GM21737 (cell line): ENCODE data around the gene RHCE.
A peak's percentile ranks its signal among the peaks of the same experiment; 100 is the strongest.
"Not testable (repeated sequence)": the region's sequence is repeated elsewhere in the genome, so short reads cannot be mapped to it uniquely, and the experiment has no call there.

Experiments used
- ATAC-seq: cut with Tn5 transposase; IDR thresholded peaks from one replicate; pipeline ENCODE4 v1.9.1; 2021; ENCODE audit warnings: mild to moderate bottlenecking, moderate library complexity; ENCODE audit not compliant: unreplicated experiment

RHCE gene

DNA sequence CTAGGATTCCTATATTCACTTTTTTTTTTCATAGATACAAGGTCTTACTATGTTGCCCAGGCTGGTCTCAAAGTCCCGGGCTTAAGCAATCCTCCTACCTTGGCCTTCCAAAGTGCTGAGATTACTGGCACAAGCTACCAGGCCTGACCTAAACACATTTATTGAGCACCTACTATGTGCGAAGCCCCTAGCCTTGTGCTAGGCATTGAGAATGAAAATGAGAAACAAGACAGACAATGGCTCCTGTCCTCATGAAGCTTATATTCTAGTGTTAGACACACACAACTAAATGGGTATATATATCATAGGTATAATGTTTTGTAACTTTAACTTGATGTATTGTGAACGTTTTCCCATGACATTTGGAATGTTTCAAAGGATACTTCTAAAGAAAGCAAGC lies 71.0 kb downstream of the RHCE start:
- no peak for ATAC-seq

DNA sequence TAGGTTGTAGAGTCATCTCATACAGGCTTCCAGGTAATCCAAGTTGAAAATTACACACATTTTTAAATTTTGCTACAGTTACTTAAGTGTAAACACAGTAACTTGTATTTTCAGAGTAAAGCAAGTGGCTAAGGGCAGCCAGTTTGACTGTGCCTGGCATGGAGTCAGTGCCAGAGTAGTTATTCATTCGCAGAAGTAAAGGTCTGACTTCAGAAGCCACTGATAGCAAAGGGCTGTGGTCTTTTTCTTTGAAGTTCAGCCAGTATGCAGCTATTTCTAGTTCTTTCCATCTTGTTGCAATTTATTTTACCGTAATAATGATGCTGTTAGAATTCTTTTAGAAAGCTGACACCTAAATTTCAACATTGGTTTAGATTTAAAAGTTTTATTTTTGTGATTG lies 73.1 kb downstream of the RHCE start:
- ATAC-seq: no peak

DNA sequence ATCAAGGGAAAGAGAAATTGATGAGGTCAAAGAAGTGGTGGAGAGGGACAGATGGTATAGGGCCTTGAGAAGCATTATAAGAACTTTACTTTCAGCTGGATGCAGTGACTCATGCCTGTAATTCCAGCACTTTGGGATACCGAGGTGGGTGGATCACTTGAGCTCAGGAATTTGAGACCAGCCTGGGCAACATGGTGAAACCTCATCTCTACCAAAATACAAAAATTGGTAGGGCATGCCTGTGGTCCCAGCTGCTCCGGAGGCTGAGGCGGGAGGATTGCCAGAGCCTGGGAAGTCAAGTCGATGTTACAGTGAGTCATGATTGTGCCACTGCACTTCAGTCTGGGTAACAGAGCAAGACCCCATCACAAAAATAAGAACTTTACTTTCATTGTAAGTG lies 76.8 kb downstream of the RHCE start:
- no peak for ATAC-seq

DNA sequence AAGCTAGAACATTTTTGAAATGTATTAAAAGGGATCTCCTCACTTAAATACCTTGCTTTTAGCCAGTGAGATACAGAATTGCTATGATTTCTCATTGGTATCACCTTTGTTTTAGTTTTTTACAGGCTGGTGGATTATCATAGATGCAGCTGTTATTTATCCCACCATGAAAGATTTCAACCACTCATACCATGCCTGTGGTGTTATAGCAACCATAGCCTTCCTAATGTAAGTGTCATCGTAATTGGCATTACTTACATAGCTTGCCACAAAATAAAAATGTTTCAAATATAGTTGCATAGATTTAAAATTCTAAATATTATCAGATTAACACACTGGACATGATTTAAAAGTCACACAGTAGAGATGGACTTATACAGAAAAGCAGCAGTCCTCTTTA lies 77.8 kb downstream of the RHCE start:
- ATAC-seq: no peak

DNA sequence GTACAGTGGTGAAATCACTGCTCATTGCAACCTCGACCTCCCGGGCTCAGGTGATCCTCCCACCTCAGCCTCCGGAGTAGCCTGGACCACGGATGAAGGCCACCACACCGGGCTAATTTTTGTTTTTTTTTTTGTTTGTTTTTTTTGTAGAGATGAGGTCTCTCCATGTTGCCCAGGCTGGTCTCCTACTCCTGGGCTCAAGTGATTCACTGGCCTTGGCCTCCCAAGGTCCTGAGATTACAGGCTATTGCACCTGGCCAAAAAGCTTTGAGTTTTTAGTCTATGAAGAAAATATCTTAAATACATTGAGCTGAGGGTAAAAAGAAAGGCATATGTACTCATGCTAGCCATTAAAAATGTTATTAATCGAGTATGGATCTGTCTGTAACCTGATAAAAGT lies 78.9 kb downstream of the RHCE start:
- ATAC-seq: no peak

DNA sequence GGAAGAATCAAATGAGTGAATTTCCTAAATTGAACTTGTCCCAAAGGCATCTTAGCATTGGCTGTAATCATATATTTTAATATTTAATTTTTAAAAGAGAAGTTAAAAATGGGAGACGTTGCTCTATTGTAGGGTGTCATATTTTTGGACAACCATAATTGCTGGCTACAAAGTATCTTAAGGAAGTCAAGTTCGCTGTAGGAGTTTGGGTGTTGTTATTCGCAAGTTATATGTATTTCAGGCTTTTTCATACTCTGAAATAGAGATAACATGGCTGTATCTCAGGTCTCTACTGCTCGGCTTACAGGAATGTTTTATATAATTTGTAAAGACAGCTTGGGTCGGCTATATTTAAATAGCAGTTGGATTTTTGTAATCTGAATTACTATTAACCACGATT lies 81.6 kb downstream of the RHCE start:
- no peak for ATAC-seq

DNA sequence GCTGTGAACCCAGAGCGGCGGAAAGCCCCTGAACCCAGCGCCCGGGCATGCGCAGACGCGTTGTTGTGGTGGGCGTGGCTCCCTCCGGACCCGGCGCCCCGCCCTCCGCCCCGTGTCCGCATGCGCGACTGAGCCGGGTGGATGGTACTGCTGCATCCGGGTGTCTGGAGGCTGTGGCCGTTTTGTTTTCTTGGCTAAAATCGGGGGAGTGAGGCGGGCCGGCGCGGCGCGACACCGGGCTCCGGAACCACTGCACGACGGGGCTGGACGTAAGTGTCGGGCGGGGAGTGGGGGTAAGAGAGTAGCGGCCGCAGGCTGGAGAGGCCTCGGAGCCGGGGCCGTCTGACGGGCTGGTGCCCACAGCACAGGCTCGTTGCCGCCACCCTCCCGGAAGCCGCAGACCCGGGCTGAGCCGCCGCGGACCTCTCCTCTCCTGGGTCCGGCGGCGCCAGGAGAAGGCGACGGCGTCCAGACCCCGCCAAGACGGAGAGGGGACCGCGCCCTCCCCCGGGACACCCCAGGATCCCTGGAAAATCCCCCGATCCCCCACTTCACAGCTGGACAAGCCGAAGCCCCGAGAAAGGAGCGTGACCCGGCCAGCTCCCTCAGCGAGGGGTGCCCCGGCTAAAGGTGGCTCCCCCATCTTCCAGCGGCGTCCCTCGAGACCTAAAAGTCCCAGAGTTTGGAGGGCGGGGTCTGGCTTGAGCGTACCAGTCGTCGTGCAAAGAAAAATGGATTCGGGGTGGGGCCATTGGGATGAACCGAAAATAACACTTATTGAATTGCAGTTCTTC lies 82.2 kb downstream of the RHCE start, which contains the start of gene TMEM50A:
TSS of gene TMEM50A (plus strand) at position 147 of the 794 bp plus-strand sequence. CDS start 2,153 bp downstream, outside the sequence.
- peak; percentile 60 for ATAC-seq

DNA sequence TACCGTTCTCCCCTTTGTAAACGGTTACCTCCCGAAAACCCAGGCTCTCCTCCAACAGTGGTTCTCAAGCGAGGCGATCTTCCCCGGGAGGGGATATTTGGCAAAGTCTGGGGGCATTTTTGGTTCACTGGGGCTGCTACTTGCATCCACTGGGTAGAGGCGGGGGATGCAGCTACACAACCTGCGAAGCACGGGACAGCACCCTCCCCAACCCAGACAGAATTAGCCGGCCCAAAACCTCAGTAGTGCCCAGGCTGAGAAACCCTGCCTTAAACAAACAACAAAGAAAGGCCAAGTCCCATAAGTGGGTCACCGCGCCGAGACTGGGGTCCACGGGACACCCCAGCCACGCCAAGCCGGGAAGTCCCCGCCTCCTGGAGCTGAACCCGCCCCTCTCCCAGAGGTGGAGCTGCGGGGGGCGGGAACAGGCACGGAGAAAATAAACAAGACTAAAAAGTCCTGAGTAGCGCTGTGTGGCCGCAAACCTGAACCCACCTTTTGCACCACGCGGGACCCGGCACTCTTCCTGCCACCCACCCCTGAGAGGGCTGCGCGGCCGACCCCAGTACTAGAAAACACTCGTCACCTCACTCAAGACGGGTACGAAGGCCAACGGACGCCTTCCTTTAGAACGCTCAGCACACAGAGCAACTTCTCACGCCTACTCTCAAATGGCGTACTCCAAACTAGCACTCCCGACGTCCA lies 83.0 kb downstream of the RHCE start:
- peak; percentile 32 for ATAC-seq

DNA sequence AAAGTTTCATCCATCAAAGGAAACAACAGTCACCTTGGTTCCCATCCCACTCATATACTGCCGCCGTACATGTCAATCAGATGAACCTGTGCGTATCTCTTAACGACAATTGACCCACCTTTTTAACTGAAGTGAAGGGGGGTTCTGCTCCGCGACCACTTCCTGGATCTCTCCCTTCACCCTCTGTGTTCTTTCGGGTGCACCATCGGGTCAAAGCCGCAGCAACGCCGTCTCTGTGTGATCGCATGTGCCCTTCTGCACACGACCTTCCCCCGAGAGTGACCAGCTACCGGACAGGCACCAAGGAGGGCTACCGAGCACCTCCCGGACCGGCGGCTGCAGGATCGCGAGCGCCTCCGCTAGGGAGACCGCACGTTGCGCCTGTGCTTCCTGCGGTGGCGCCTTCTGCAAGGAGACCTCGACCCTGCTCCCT lies 83.7 kb downstream of the RHCE start:
- ATAC-seq: peak; percentile 22

DNA sequence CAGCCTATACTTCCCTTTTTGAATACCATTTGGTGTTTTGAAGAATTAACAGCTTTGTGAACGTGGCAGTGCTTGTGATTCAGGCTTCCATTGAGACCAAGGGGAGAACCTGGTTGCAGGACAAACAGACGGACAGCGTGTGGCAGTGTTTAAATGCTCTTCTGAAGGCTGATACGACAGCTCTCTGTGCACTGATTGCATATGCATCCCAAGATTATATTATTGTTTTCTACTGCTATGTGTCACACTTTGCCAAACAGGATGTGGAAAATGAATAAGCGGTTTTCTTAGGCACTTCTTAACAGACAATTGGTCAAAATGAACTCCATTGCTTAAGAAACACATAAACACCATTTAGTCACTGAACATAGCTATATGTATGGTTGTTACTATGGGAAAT lies 90.7 kb downstream of the RHCE start:
- not testable (repeated sequence) for ATAC-seq

DNA sequence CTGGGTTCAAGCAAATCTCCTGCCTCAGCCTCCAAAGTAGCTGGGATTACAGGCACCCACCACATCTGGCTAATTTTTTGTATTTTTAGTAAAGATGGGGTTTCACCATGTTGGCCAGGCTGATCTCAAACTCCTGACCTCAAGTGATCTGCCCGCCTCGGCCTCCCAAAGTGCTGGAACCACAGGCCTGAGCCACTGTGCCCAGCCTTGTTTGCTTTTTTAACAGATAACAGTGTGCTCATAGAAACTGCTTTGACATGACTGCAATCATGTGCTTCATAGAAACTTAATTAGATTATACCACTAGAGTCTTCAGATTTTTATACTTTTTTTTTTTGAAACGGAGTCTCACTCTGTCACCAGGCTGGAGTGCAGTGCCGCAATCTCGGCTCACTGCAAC lies 91.3 kb downstream of the RHCE start:
- not testable (repeated sequence) for ATAC-seq

DNA sequence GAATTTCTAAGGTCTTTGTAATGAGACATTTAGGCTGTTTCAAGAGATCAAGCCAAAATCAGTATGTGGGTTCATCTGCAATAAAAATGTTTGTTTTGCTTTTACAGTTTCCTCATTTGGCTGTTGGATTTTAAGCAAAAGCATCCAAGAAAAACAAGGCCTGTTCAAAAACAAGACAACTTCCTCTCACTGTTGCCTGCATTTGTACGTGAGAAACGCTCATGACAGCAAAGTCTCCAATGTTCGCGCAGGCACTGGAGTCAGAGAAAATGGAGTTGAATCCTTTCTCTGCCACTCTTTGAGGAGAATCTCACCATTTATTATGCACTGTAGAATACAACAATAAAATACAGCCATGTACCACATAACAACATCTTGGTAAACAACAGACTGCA lies 91.8 kb downstream of the RHCE start:
- not testable (repeated sequence) for ATAC-seq

DNA sequence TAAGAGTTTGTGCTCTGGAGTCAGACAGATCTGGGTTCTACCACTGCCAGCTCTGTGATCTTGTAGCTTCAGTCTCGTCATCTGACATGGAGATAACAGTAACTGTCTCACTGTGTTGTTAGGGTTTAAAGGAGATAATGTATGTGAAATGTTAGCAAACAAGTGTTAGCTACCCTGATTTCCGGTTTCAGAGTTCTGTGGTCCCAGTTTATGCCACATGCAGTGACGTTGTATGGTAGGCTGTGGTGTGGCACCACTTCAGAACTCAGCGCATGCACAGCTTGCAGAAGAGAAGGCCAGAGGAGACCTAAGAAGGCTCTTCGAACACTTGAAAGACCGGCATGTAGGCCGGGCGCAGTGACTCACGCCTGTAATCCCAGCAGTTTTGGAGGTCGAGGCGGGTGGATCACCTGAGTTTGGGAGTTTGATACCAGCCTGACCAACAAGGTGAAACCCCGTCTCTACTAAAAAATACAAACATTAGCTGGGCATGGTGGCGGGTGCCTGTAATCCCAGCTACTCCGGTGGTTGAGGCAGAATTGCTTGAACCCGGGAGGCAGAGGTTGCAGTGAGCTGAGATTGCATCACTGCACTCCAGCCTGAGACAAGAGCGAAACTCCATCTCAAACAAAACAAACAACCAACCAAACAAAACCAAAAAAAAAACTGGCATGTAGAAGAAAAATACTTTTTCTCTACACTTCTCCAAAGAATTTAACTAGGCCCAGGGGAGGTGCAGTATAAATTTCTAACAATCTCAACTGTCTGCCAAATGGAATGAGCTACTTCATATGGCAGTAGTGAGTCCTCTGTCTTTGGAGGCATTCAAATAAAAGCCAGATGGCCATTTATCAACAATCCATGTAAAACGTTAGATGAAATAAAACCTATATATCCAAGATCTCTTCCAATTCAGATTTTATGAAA lies 92.5 kb downstream of the RHCE start:
- not testable (repeated sequence) for ATAC-seq

DNA sequence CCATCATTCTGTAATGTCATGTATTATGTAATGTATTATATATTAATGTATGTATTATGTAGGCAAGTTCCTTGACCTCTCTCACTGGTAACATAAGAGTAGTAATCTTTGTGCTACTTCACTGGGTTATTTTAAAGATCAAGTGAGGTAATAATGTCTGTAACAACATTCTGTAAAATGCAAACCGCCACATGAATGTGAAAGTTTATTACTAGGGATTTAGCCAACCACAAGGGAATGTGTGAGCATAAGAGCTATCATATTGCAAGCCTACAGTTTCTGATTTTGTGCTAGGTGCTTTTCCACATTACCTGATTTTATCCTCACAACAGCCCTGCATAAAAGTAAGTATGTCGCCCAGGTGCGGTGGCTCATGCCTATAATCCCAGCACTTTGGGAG lies 96.2 kb downstream of the RHCE start:
- ATAC-seq: not testable (repeated sequence)

DNA sequence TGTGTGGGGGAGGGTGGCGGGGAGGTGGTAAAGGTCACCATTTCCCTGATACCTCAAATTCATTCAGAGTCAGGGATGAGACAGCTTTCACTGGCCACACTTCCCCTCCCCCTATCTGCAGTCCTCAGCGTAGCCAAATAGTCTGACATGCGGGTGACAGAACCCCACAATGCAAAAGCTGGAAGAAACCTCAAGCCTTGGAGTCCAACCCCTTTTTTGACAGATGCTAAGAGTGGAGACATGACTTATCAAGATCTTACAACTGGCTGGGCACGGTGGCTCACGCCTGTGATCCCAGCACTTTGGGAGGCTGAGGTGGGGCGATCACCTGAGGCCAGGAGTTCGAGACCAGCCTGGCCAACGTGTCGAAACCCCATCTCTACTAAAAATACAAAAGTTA lies 98.5 kb downstream of the RHCE start:
- not testable (repeated sequence) for ATAC-seq

DNA sequence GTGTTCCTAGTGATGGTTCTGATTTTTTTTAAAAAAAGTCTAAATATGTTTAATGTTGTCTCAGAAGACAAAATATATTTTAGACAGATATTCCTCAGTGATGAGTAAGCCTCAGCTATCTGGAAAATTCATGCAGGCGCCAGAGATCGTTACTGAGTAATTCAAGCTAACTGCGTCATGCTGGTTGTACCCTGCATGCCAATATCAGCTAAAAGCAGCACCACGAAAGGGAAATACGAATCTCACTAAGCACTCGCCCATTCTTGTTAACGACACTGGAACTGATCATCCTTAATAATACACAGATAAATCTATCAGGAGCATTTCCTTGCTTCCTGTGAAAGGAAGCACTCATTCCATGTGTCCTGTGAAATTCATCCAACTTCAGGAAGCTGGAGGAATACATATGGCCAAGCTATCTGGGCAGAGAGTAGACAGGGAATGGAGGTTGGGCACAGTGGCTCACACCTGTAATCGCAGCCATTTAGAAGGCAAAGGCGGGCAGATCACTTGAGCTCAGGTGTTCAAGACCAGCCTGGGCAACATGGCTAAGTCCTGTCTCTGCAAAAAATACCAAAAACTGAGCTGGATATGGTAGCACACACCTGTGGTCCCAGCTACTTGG lies 100.2 kb downstream of the RHCE start:
- not testable (repeated sequence) for ATAC-seq

DNA sequence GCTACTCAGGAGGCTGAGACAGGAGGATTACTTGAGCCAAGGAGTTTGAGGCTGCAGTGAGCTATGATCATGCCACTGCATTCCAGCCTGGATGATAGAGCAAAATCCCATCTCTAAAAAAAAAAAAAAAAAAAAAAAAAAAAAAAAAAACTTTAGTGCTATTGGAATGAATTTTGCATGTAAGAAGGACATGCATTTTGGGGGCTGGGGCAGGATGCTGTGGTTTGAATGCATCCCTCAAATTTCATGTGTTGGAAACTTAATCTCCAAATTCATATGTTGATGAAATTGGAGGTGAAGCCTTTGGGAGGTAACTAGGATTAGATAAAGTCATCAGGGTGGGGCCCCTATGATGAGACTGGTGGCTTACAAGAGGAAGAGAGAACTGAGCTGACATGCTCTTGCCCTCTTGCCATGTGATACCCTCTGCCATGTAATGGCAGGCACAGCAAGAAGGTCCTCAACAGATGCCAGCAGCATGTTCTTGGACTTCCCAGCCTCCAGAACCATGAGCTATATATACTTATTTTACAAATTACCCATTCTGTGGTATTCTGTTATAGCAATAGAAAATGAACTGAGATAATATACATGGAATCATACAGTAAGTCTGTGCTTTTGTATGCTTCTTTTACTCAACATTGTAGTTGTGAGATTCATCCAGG lies 107.7 kb downstream of the RHCE start:
- ATAC-seq: not testable (repeated sequence)
